H9 (cell line): ENCODE data around the gene DIP2A. TPM values are rescaled to one million over a fixed set of nuclear protein-coding genes. Genes with fewer than 3 reads are reported as not detected.

Experiments used
- DNase-seq: peaks from one replicate; pipeline ENCODE4 v3.0.0-alpha.2; 2017
- H2AFZ ChIP-seq: one replicate; pipeline ENCODE4 v1.6.1; 2013; ENCODE audit warnings: mild to moderate bottlenecking, low read length, control low read depth, moderate library complexity
- H2AK5ac ChIP-seq: 2 replicates; pipeline ENCODE4 v1.6.1; 2013; ENCODE audit warnings: low read length, control low read depth, mixed read lengths; ENCODE audit not compliant: insufficient read length
- H2BK120ac ChIP-seq: one replicate; pipeline ENCODE4 v1.6.1; 2013; ENCODE audit warnings: low read depth, mild to moderate bottlenecking, low read length, control low read depth, inconsistent platforms; ENCODE audit not compliant: poor library complexity, severe bottlenecking
- H2BK12ac ChIP-seq: 2 replicates; pipeline ENCODE4 v1.6.1; 2013; ENCODE audit warnings: low read length, control low read depth, mixed read lengths, low read depth; ENCODE audit not compliant: insufficient read length
- H2BK15ac ChIP-seq: 2 replicates; pipeline ENCODE4 v1.6.1; 2013; ENCODE audit warnings: low read depth, low read length, control low read depth
- H2BK20ac ChIP-seq: one replicate; pipeline ENCODE4 v1.6.1; 2013; ENCODE audit warnings: low read depth, mild to moderate bottlenecking, low read length, control low read depth, inconsistent platforms; ENCODE audit not compliant: poor library complexity, severe bottlenecking
- H2BK5ac ChIP-seq: 2 replicates; pipeline ENCODE4 v1.6.1; 2013; ENCODE audit warnings: low read length, control low read depth, mixed read lengths; ENCODE audit not compliant: insufficient read length
- H3K14ac ChIP-seq: 2 replicates; pipeline ENCODE4 v1.6.1; 2013; ENCODE audit warnings: low read length, control low read depth; ENCODE audit not compliant: insufficient read depth
- H3K18ac ChIP-seq: 2 replicates; pipeline ENCODE4 v1.6.1; 2013; ENCODE audit warnings: low read depth, mild to moderate bottlenecking, mixed read lengths, low read length, control low read depth; ENCODE audit not compliant: insufficient read length
- H3K23ac ChIP-seq: 2 replicates; pipeline ENCODE4 v1.6.1; 2013; ENCODE audit warnings: low read length, control low read depth, mixed read lengths, low read depth; ENCODE audit not compliant: insufficient read length
- H3K23me2 ChIP-seq: 2 replicates; pipeline ENCODE4 v1.6.1; 2013; ENCODE audit warnings: low read depth, mild to moderate bottlenecking, mixed read lengths, low read length, control low read depth; ENCODE audit not compliant: insufficient read length, poor library complexity, severe bottlenecking
- H3K27ac ChIP-seq: 2 replicates; pipeline ENCODE4 v1.5.1; 2013; ENCODE audit warnings: low read length, control low read depth, mixed read lengths, low read depth; ENCODE audit not compliant: insufficient read length
- H3K27me3 ChIP-seq: 2 replicates; pipeline ENCODE4 v1.6.1; 2013; ENCODE audit warnings: low read length, control low read depth, inconsistent platforms; ENCODE audit not compliant: insufficient read depth
- H3K4ac ChIP-seq: 2 replicates; pipeline ENCODE4 v1.6.1; 2013; ENCODE audit warnings: low read depth, mild to moderate bottlenecking, control low read depth, inconsistent platforms, low read length, moderate library complexity
- H3K4me1 ChIP-seq: 2 replicates; pipeline ENCODE4 v1.6.1; 2013; ENCODE audit warnings: low read length, control low read depth, inconsistent platforms; ENCODE audit not compliant: insufficient read depth
- H3K4me2 ChIP-seq: 2 replicates; pipeline ENCODE4 v1.6.1; 2013; ENCODE audit warnings: low read length, control low read depth, mixed read lengths; ENCODE audit not compliant: insufficient read length, insufficient read depth
- H3K56ac ChIP-seq: 2 replicates; pipeline ENCODE4 v1.6.1; 2013; ENCODE audit warnings: low read depth, mild to moderate bottlenecking, mixed read lengths, low read length, control low read depth; ENCODE audit not compliant: insufficient read length
- H3K79me1 ChIP-seq: 2 replicates; pipeline ENCODE4 v1.6.1; 2013; ENCODE audit warnings: low read depth, mild to moderate bottlenecking, moderate library complexity, low read length, control low read depth, inconsistent platforms; ENCODE audit not compliant: insufficient read depth, poor library complexity, severe bottlenecking
- H3K79me2 ChIP-seq: 2 replicates; pipeline ENCODE4 v1.6.1; 2013; ENCODE audit warnings: low read length, control low read depth, inconsistent platforms; ENCODE audit not compliant: insufficient read depth
- H3K9ac ChIP-seq: 2 replicates; pipeline ENCODE4 v1.6.1; 2013; ENCODE audit warnings: low read length, control low read depth, mixed read lengths; ENCODE audit not compliant: insufficient read length; ENCODE audit errors: extremely low read depth
- H3K9me3 ChIP-seq: one replicate; pipeline ENCODE4 v1.6.1; 2013; ENCODE audit warnings: low read depth, low read length, inconsistent platforms; ENCODE audit not compliant: control insufficient read depth
- H3T11ph ChIP-seq: one replicate; pipeline ENCODE4 v1.6.1; 2013; ENCODE audit warnings: mild to moderate bottlenecking, low read length, control low read depth, inconsistent platforms
- H4K20me1 ChIP-seq: one replicate; pipeline ENCODE4 v1.6.1; 2013; ENCODE audit not compliant: control insufficient read depth, insufficient read length, insufficient read depth
- H4K5ac ChIP-seq: 2 replicates; pipeline ENCODE4 v1.6.1; 2013; ENCODE audit warnings: low read depth, mild to moderate bottlenecking, mixed read lengths, low read length, control low read depth; ENCODE audit not compliant: insufficient read length
- H4K8ac ChIP-seq: replicated peaks from 2 replicates; pipeline ENCODE4 v1.6.1; 2013; ENCODE audit warnings: low read length, control low read depth, mixed read lengths, low read depth; ENCODE audit not compliant: insufficient read length
- H4K91ac ChIP-seq: 2 replicates; pipeline ENCODE4 v1.6.1; 2013; ENCODE audit warnings: low read depth, mild to moderate bottlenecking, moderate library complexity, mixed read lengths, low read length, control low read depth; ENCODE audit not compliant: insufficient read length
- H3K27ac Mint-ChIP-seq, 3 experiments: 2 replicates in 2 of 3; 3 replicates in 1 of 3; pipeline ENCODE4 v1.8.0; 2020 to 2021; ENCODE audit warnings: mixed read lengths in 3 of 3, mild to moderate bottlenecking in 1 of 3, moderate library complexity in 1 of 3
- H3K27me3 Mint-ChIP-seq: 2 replicates; pipeline ENCODE4 v1.8.0; 2021; ENCODE audit warnings: low read depth, mild to moderate bottlenecking, moderate library complexity, mixed read lengths
- H3K36me3 Mint-ChIP-seq, 3 experiments: 2 replicates in 2 of 3; 3 replicates in 1 of 3; pipeline ENCODE4 v1.8.0; 2020 to 2021; ENCODE audit warnings: low read depth in 3 of 3, mixed read lengths in 3 of 3; ENCODE audit not compliant: insufficient read depth in 1 of 3
- H3K4me1 Mint-ChIP-seq, 2 experiments: 2 replicates each; pipeline ENCODE4 v1.8.0; 2020; ENCODE audit warnings: mixed read lengths in 2 of 2
- H3K4me3 Mint-ChIP-seq, 2 experiments: 2 replicates in 1 of 2; 3 replicates in 1 of 2; pipeline ENCODE4 v1.8.0; 2020 to 2021; ENCODE audit warnings: mild to moderate bottlenecking in 2 of 2, mixed read lengths in 2 of 2, moderate library complexity in 1 of 2
- H3K9me3 Mint-ChIP-seq, 2 experiments: 2 replicates in 1 of 2; 3 replicates in 1 of 2; pipeline ENCODE4 v1.8.0; 2020; ENCODE audit warnings: mild to moderate bottlenecking in 2 of 2, mixed read lengths in 2 of 2, moderate library complexity in 1 of 2
- WGBS: extraction: QIAGEN DNeasy Blood & Tissue Kit; methylation state at CpG from one replicate; pipeline ENCODE4 v1.1.7; 2013; ENCODE audit warnings: missing lambda C conversion rate, low lambda C conversion rate, mixed read lengths; ENCODE audit not compliant: insufficient read length; ENCODE audit errors: extremely low coverage; 5-methylcytosine and 5-hydroxymethylcytosine counted together
- total RNA-seq: library from RNA; stranded (reverse); gene quantifications from 2 replicates; pipeline ENCODE4 v1.2.1, GENCODE V29; 2021
- TF ChIP-seq, protein P1 (sequence below): fragments of 200-600 bp; sonication (generic); conservative IDR thresholded peaks from 3 replicates; pipeline ENCODE4 v1.8.0; 2021; ENCODE audit warnings: antibody characterized with exemption, mild to moderate bottlenecking

Gene DIP2A
- total RNA-seq, 1 experiment from 2014 or later, result 25.2 TPM

DNA sequence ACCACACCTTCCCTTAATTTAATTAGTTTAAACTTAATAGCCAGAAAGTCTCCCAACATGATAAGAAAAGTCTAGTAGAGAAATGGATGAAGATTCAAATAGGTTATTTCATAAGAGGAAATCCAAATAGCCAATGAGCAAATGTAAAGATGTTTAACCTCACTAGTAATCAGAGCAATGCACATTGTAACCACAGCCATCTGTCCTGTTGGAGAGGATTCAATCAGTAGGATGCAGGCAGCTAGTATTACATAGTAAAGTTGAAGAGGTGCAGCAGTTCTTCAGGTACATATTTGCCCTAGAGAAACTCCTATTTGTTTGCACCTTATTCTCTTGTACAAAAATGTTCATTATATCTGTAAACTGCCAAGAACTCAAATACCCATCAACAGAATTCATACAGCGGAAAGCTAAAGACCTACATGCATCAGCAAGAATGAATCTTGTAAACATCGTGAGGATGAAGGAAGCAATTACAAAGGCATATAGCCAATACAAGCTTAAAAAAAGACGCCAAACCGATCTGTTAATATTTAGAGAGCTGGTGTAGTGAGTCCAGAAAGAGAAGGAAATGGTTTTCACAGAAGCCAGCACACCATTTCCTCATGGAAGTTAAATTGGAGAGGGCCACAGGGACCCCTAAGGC is 27.9 kb downstream of the DIP2A start:
- H3K18ac ChIP-seq, result no peak overlapping the region
- Mint-ChIP-seq H3K4me3 (no peak overlapping the region), H3K9me3 (no peaks in the 10 kb centered on the region), H3K27me3 (no peaks in the 10 kb centered on the region), H3K4me1 (peaks cover 3 to 4% of the 10 kb centered on the region in 2 experiments; a peak in 1 of 4 replicates), H3K36me3 (peaks cover 3 to 17% (median 11%) of the 10 kb centered on the region in 3 experiments; a peak in 6 of 7 replicates), H3K27ac (no peak overlapping the region)
- H3K79me1 ChIP-seq, result no peaks in the 10 kb centered on the region
- no peaks in the 10 kb centered on the region for H3K27me3 ChIP-seq
- no peak overlapping the region for H2AFZ ChIP-seq
- no peak overlapping the region for H4K8ac ChIP-seq
- H2BK12ac ChIP-seq, result no peak overlapping the region
- H2BK15ac ChIP-seq, result no peak overlapping the region
- no peak overlapping the region for H2BK120ac ChIP-seq
- H3K14ac ChIP-seq, result no peak overlapping the region
- no peaks in the 10 kb centered on the region for H4K20me1 ChIP-seq
- H4K5ac ChIP-seq, result no peak overlapping the region
- no peak overlapping the region for H3K56ac ChIP-seq
- no peak overlapping the region for H3K9ac ChIP-seq
- no peak overlapping the region for H3K23ac ChIP-seq
- no peak overlapping the region for H3K4ac ChIP-seq
- no CpG with 5 or more reads among the region's 4 CpGs for WGBS
- no peak overlapping the region for H2BK5ac ChIP-seq
- H4K91ac ChIP-seq, result no peak overlapping the region
- H3K4me1 ChIP-seq, result no peaks in the 10 kb centered on the region
- TF ChIP-seq, protein P1, sequence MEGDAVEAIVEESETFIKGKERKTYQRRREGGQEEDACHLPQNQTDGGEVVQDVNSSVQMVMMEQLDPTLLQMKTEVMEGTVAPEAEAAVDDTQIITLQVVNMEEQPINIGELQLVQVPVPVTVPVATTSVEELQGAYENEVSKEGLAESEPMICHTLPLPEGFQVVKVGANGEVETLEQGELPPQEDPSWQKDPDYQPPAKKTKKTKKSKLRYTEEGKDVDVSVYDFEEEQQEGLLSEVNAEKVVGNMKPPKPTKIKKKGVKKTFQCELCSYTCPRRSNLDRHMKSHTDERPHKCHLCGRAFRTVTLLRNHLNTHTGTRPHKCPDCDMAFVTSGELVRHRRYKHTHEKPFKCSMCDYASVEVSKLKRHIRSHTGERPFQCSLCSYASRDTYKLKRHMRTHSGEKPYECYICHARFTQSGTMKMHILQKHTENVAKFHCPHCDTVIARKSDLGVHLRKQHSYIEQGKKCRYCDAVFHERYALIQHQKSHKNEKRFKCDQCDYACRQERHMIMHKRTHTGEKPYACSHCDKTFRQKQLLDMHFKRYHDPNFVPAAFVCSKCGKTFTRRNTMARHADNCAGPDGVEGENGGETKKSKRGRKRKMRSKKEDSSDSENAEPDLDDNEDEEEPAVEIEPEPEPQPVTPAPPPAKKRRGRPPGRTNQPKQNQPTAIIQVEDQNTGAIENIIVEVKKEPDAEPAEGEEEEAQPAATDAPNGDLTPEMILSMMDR, result no peak
- no peak overlapping the region for H3K27ac ChIP-seq
- H3K4me2 ChIP-seq, result no peak overlapping the region
- no peak overlapping the region for H3T11ph ChIP-seq
- H3K79me2 ChIP-seq, result no peaks in the 10 kb centered on the region
- H3K9me3 ChIP-seq, result no peaks in the 10 kb centered on the region
- no peak overlapping the region for H2BK20ac ChIP-seq
- DNase-seq, result no peak
- no peak overlapping the region for H2AK5ac ChIP-seq
- no peaks in the 10 kb centered on the region for H3K23me2 ChIP-seq
